ENCODE data around the gene MKKS. TPM values are rescaled to one million over a fixed set of nuclear protein-coding genes. Genes with fewer than 3 reads are reported as not detected.
"Not testable (repeated sequence)": the region's sequence is repeated elsewhere in the genome, so short reads cannot be mapped to it uniquely, and the experiment has no call there.

Gene MKKS
- total RNA-seq, 1 experiment from 2014 or later, result 14.1 TPM

DNA sequence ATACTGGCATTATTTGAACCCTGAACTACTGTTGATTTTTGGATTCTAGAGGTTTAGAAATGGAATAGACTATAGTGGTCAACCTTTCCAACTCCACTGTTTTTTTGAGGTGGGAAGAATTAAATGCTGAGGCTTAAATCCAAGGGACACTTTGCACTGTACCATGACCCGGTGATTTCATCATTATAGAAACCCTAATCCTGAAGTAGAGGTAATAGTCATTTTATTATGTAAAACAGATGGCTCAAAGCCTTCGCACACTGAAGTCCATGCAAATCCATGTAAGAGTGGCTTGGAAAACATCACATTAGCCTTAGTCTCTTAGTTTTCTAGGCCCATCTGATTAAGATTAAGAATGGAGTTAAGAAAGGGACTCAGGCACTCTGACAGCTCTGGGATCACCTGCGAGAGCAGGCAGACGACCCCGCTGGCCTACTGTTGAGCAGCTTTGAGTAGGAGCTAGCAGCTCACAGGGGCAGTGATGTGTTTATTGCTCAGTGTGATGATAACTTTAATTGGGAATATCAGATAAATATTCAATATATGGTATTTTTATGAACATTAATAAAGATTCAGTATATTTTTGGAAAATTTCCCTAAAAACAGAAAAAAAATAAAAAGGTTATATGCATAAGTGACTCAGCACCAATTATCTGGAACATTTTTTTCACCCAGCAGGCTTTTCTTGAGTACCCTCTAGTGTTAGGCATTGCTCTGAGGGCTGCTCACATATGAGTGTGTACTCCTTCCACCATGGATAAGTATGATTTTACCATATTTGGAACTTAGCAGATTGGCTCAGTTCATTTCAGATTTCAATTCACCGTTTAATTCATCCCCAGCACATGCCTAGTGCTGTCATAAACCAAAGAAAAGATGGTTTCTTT lies 14.5 kb upstream of the MKKS start:
- DNase-seq (ENCODE audit: low spot score), result peak; percentile 27

DNA sequence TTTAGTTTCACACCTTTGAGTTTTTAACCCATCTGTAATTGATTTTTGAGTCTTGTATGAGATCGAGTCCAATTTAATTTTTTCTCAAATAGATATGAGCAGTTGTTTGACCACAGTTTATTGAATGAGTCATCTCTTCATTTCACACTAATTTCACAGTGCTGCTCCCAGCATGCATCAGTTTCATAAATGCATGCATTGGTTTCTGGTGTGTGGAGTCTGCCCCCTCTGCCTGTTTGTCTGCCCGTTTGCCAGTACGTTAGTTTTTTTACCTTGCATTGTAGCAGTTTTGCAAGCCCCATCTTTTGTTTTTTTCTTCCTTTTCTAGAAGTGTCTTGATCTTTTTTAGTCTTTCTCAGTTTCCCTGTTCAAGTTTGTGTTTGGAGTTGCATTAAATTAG lies 13.0 kb upstream of the MKKS start:
- DNase-seq (ENCODE audit: low spot score), result peak; percentile 75

DNA sequence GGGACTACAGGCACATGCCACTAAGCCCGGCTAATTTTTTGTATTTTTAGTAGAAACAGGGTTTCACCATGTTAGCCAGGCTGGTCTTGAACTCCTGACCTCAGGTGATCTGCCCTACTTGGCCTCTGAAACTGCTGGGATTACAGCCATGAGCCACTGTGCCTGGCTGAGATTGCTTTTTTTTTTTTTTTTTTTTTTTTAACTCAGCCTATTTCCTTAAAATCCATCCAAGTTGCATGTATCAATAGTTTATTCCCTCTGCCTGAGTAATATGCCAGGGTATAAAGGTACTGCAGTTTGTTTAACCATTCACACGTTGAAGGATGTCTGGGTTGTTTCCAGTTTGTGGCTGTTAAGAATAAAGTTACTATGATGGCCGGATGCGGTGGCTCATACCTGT lies 11.7 kb upstream of the MKKS start:
- DNase-seq (ENCODE audit: low spot score), result no peak

DNA sequence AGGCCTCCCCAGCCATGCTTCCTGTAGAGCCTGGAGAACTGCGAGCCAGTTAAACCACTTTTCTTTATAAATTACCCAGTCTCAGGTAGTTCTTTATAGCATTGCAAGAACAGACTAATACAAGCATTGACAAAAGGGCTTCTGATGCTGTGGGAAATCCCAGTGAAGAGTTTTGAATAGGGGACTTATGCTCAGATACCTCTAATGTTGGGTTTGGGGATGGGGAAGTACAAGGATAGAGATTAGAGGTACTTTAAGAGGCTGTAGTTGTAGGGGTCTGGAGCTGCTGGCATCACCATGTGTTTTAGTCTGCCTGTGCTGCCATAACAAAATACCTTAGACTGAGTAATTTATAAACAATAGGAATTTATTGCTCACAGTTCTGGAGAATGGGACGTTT lies 9.9 kb upstream of the MKKS start:
- no peak for DNase-seq (ENCODE audit: low spot score)

DNA sequence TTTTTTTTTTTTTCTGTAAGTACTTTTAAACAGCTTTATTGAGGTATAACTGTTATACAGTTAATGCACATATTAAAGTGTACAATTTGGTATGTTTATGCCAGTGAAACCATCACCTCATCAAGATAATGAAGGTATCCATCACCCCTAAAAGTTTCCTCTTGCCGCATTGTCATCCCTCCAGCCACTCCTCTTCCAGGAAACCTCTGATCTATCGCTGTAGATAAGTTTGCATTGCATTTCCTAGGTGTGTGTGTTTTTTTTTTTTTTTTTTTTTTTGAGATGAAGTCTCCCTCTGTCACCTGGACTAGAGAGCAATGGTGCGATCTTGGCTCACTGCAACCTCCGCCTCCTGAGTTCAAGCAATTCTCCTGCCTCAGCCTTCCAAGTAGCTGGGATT lies 4.2 kb upstream of the MKKS start:
- no peak for DNase-seq (ENCODE audit: low spot score)

DNA sequence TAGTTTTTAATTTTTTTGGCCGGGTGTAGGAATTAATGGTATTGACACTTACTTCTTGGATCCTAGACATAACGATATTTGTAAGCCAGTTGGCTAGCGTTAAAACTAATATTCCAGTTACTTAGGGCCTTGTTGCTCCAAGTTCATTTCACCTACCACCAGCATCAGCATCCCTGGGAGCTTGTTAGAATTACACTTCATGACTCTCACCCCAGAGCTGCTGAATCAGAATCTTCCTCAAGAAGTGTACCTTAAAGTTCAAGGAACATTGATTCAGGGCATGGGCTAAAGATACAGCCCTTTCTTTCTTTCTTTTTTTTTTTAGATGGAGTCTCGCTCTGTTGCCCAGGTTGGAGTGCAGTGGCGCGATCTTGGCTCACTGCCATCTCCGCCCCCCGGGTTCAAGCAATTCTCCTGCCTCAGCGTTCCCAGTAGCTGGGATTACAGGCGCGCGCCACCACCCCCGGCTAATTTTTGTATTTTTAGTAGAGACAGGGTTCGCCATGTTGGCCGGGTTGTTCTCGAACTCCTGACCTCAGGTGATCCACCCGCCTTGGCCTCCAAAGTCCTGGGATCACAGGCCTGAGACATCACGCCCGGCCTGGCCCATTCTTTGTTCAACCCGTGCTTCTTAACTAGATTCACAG lies 2.2 kb upstream of the MKKS start:
- no peak for DNase-seq (ENCODE audit: low spot score)

DNA sequence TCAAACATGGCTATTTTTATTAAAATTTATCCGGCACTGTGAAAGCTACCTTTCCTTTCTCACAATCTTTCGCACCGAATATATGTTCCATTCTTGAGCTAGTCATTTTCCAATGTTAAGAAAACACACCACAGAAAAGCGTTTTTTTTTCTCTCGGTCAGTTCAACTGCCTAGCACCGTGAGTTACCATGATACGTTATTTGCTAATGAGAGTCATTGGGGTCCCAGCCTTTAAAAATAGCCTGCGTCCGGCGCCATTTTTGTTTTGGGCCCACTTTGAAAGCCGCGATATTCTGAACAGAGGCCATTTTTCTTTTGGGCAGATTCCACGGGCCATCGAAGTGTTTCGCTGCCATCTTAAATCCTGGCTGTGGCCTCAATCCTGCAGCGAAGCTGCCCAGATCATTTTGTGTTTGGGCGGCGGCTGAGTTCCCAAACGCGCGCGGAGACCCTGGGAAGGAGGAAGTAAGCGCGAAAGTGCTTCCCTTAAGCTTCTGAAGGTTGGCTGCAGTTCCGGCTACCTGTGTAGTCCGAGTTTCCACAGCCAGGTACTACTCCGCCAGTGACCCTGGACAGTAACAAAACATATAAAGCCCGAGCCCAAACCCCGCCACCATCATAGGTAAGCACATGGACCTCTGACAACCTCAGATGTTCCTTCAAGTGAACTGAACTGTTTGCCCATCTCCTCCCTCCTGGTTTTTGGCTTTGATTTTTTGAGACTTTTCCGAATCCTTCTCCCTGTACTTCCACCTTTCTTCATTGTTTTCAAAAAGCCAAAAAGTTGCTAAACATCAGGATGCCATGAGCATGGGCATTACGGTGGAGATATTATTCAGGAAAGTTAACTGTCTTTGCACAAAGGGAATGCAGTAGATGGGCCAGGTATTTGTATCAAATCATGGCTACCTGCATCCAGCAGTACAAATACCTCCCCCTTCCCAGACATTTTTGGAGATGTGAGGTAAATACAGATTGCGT lies 1.1 kb upstream of the MKKS start, which contains the start of gene SLX4IP:
TSS of gene SLX4IP (plus strand) at position 474 of the 981 bp plus-strand sequence. CDS start 22,900 bp downstream, outside the sequence.
- DNase-seq (ENCODE audit: low spot score), result peak; percentile 93

DNA sequence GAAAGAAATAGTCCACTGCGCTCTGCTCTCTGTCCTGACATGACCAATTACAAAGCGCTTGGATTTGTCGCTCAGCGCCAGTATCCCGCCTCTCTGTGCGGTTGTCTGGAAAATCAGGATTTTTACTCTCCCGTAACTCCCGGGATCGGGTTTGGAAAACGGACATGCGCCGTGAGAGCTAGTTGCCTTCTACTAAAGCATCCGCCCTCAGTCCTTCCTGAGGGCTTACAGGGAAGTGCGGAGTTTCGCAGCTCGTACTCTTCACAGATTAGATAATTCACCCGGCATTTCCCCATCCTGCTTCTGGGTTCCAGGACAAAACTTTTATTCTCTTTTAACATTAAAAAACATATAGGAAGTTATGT lies 427 bp upstream of the MKKS start:
- DNase-seq (ENCODE audit: low spot score), result peak; percentile 97

DNA sequence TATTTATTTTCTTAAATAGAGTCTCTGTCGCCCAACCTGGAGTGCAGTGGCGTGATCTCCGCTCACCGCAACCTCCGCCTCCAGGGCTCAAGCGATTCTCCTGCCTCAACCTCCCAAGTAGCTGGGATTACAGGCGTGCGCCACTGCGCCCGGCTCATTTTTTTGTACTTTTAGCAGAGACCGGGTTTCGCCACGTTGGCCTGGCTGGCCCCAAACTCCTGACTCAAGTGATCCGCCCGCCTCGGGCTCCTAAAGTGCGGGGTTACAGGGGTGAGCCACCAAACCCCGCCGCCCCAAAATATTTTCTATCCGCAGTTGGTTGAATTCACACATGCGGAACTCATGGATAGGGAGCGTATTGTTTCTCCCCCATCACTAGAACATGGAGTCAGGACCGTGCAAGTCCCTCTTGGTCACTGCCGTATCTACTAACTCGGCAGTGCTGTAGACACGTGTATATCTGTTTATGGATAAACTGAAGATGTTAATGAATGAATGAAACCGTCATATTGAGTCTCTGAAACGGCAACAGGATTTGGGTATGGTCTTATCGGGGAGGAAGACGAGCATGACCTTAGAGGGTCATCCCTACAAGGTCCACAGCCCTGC lies 904 bp downstream of the MKKS start:
- no peak for DNase-seq (ENCODE audit: low spot score)

DNA sequence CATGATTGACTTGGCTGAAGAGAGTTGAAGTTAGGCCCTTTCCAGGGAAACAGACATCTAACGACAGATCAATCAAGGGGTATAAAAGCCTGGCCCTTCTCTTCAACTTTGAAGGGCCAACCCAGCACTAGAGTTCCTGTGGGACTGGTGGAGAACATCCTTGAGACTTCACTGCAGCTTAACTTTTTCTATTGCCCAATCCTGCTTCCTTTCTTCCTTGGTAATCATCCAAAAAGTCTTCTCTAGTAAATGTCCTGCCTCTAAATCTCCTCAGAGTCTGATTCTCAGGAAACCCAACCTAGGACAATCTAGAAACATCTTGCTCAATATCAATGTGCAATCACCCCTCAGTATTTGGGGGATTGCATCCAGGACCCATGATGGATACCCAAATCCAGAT lies 1.9 kb downstream of the MKKS start:
- DNase-seq (ENCODE audit: low spot score), result no peak

DNA sequence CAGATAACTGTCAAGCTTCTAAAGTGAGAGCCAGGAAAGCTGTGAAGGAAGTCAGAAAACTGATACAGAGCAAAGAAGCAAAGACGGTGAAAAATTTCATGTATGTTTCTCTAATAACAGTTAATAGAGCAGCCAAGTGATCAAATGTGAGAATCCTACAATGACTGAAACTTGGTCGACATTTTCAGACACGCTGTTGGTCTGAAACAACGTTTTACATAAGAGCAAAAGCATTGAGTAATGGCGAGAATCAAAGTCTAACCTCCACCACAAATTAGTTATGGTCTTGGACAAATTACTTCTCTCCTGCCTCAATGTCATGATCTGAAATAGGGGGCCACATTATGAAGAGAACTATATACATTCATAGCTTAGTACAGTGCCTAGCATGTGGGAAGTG lies 3.3 kb downstream of the MKKS start:
- no peak for DNase-seq (ENCODE audit: low spot score)

DNA sequence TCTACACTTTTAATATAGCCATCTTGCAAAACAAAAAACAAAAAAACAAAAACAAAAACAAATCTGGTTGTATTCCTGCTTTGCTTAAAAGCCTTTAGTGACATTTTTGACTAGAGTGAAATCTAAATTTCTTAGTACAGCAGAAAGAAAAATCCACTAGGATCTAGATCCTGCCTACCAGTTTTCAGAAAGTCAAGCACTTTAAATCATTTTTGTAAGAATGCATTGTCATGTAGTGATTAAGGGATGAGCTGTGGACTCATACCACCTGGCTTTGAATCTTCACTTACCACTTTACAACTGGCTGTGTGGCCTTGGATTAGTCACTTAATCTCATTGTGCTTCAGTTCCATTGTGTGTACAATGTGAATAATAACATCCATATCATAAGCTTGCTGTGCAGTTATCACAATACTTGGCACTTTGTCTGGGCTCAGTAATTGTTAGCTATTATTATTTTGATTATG lies 4.0 kb downstream of the MKKS start:
- no peak for DNase-seq (ENCODE audit: low spot score)

DNA sequence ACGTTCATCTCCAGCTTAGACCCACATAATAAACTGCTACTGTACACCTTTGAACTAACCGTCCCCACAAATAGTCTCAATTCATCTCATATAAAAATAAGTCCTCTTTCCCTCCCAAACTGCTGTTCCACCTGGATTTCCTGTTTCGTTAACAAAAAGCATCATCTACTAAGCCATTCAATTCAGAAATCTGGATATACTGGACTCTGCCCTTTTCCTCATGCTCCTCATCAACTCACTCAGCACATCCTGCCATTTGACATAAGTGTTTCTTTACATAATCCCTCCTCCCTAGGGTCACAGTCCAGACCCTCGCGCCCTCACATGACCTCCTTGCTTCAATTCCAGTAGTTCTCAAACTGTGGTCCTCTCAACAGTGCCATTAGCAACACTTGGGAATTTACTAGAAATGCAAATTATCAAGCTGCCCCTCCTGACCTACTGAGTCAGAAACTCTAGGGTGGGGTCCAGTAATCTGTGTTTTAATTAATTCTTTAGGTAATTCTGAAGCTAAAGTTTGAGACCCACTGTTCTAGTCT lies 4.5 kb downstream of the MKKS start:
- DNase-seq (ENCODE audit: low spot score), result no peak

DNA sequence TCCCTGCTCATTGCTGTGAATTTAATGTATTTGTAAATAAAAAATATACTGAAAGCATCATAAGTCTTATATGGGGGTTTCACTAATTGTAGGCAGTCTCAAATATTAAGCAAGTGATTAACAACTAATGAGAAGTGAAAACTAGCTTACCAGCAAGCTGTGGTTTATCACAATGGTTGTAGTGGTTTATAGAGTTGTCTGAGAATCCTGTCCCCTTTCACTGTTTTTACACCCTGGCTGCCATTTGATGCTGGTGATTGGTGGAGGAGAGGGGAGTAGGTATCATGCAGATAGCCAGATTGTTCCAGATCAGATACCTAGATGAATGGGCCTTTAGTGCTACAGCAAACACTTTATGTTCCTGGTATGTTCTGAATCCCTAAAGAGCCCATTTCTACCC lies 6.0 kb downstream of the MKKS start:
- no peak for DNase-seq (ENCODE audit: low spot score)

DNA sequence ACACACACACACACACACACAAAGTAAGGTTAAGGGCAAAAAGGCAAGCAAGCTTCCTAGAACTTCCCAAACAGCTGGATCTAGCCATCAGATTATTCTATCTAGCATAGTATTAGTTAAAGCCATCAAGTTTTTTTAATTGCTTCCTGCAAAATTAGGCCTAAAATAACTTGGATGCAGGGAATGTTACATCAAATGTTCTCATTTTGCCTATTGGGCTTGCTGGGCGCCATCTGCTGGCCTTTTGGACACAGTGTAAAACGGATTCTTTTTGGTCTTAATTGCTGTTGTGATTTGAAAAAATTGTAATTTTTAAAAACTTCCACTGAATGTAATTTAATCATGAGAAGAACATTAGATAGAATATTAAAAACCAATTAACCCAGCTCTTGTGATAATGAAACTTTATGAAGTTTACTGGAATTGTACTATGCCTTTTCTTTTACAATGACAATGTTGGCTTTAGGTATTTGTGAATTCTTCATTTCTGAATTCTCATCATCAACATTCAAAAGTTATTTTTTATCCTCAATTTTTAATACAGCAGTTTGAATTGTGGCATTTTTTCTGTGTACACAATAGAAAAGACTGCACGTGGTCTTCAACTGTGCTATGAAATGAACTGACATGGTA lies 6.8 kb downstream of the MKKS start:
- DNase-seq (ENCODE audit: low spot score), result peak; percentile 43

DNA sequence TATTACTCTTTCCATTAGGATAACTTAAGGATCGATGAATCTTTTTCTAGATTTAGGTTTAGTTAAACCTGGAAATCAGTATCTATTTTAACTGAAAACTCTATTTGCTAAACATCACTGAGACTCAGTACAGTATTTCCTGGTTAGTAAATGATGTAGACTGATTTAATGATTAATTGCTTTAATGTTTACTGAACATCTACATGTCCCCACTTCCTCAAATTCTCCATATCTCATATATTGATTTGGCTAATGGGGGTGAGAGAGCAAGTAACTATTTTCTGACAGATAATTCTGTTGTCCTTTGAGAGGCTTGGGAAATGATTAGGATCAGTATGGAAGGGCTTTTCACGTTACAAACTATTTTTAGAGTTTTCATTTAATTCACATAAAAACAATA lies 10.3 kb downstream of the MKKS start:
- DNase-seq (ENCODE audit: low spot score), result no peak

DNA sequence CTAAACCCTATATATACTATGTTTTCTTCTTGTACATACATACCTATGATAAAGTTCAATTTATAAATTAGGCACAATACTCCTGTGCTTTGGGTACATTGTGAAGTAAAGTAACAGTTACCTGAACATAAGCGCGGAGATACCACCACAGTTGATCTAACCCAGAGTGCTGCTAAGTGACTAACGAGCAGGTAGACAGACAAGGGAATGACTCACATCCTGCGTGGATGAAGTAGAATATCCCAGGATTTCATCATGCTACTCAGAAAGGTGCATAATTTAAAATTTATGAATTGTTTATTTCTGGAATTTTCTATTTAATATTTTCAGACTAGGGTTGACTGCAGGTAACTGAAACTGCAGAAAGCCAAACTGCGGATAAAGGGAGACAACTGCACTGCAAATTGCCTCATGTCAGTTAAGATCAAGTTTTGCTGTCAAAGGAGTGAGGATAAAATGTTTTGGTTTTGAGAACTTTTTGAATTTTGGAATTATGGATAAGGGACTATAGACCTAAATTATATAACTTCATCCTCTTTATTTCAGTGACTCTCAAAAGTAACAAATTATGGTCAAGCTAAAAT lies 14.4 kb downstream of the MKKS start:
- DNase-seq (ENCODE audit: low spot score), result peak; percentile 33

DNA sequence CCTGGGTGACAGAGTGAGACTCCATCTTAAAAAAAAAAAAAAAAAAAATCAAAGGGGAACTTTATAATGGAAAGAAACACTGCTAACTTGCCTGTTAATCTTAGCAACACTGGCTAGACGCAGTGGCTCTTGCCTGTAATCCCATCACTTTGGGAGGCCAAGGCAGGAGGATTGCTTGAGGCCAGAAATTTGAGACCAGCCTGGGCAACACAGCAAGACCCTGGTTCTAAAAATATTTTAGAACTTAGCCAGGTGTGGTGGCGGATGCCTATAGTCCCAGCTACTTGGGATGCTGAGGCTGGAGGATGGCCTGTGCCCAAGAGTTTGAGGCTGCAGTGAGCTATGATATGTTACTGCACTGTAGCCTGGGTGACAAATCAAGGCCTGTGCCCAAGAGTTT lies 16.8 kb downstream of the MKKS start:
- not testable (repeated sequence) for DNase-seq (ENCODE audit: low spot score)

DNA sequence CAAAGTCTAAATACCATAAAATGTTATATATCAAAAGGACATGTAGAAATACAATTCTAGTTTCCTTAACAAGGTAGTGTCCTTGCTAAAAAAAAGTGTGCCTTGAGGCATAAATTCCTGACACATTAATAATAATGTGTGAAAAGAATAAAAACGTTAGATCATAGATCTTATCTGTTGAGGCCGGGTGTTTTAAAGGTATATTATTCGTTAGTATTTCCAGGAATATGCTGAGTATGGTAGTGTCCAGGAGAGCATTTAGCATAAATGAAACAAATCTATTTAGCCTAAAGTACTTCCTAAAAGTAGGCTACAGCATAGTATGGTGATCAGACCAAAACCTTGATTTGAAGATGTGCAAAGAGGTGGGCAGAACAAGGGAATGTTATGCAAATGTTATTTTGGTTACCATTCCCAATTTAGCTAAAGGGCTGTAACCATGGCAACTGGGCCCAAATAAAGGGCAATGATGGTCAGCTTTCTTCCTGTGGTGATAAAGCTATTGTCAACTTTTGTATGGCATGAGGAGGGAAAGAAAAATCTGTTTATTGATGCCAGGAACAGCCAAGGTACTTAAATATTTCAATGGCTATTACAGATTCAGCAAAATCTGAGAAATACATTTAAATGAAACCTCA lies 18.9 kb downstream of the MKKS start:
- DNase-seq (ENCODE audit: low spot score), result no peak
